ENCODE data around the gene DBNL. TPM values are rescaled to one million over a fixed set of nuclear protein-coding genes. Genes with fewer than 3 reads are reported as not detected.

Gene DBNL
- total and polyA plus RNA-seq, 8 donors, result 22.1 to 53.7 (median 34.7) TPM

DNA sequence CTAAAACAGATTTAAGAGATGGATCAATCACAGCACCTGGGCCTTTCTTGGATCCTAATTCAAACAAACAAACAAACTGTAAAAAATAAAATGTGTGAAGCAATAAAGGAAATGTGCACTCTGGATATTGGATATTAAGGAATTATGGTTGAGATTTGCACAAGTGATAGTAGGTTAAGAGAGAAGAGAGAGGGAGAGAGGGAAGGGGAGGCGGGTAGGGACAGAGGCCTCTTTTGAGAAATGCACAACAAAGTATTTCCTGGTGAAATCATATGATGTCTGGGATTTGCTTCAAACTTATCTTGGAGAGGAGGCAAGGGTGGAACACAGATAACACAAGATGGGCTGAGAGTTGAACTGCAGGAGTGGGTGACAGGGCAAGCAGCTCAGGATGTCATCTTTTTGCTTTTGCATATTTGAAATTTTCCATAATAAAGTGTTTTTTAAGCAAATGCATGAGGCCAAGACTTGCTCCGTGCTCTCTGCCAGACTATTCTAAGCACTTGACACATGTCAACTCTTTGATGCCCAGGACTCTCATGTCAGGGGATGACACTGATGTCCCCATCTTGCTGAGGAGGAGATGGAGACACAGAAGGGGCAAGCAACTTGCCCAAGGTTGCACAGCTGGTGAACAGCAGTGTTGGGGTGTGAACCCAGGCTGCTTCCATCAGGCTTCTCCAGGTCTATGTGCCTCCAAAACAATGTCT lies 50.5 kb downstream of the DBNL start:
- Histone ChIP-seq H3K27me3 (no peaks in the 10 kb centered on the region), H3K27ac (no peak overlapping the region), H3K4me3 (no peak overlapping the region), H3K9me3 (no peaks in the 10 kb centered on the region), H3K36me3 (no peaks in the 10 kb centered on the region), H3K4me1 (no peaks in the 10 kb centered on the region)
- 71 to 72% methylated on average over 2 of the region's 2 CpGs for WGBS, 2 donors
- ATAC-seq, result peak in 2 of 4 donors; percentile 29 to 34
- intact Hi-C loops (cut with DNase I), result no loop called here
- TF ChIP-seq, protein P1, sequence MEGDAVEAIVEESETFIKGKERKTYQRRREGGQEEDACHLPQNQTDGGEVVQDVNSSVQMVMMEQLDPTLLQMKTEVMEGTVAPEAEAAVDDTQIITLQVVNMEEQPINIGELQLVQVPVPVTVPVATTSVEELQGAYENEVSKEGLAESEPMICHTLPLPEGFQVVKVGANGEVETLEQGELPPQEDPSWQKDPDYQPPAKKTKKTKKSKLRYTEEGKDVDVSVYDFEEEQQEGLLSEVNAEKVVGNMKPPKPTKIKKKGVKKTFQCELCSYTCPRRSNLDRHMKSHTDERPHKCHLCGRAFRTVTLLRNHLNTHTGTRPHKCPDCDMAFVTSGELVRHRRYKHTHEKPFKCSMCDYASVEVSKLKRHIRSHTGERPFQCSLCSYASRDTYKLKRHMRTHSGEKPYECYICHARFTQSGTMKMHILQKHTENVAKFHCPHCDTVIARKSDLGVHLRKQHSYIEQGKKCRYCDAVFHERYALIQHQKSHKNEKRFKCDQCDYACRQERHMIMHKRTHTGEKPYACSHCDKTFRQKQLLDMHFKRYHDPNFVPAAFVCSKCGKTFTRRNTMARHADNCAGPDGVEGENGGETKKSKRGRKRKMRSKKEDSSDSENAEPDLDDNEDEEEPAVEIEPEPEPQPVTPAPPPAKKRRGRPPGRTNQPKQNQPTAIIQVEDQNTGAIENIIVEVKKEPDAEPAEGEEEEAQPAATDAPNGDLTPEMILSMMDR (IDR thresholded peaks at IDR 0.05), result no peak
- DNase-seq, result no peak
- FAIRE-seq, result no peak

- H3K27me3 ChIP-seq, result no peaks in the 10 kb centered on the region
- no peaks in the 10 kb centered on the region for H3K9me3 ChIP-seq
- DNase-seq, result no peak
- no peak for ATAC-seq
- TF ChIP-seq, protein P1 (IDR thresholded peaks at IDR 0.05), result no peak
- intact Hi-C loops (cut with DNase I), result no loop called here
- H3K36me3 ChIP-seq, result no peaks in the 10 kb centered on the region
- no peak for FAIRE-seq
- no peaks in the 10 kb centered on the region for H3K4me1 ChIP-seq
- no peak overlapping the region for H3K27ac ChIP-seq
- H3K4me3 ChIP-seq, result no peak overlapping the region
- 81 to 100% methylated on average over 3 of the region's 3 CpGs for WGBS, 2 donors
Observed at GRCh38 chr7:44095781-44096180, 51.3 kb downstream of the DBNL start.

DNA sequence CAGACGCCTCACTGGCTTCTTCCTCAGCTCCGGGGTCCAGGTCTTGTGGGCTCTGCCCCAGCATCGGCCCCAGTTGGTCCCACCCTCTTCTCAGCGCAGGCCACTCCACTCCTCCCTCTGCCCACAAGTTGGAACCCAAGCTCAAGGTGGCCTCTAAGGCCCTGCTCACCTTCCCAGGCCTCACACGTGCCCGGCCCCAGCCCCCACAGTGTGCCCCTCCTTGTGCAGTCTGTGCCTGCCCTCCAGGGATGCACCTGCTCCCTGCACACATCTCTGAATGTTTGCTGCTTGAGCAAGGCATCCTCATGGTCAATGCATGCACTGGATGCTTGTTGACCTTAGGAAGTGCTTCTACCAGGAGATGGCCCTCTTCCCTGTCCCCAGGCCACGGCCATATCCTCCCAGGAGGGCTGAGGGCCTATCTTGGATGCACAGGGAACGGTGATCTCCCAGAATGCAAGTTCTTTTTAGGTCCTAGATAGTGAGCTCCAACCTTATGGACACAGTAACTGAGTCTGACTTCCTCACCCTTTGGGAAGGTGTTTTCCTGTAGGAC lies 51.9 kb downstream of the DBNL start:
- Histone ChIP-seq H3K9me3 (no peaks in the 10 kb centered on the region), H3K27me3 (no peaks in the 10 kb centered on the region), H3K27ac (no peak overlapping the region), H3K4me3 (no peak overlapping the region), H3K4me1 (no peaks in the 10 kb centered on the region), H3K36me3 (no peaks in the 10 kb centered on the region)
- intact Hi-C loops (cut with DNase I), result no loop called here
- DNase-seq, result no peak
- TF ChIP-seq, protein P1 (IDR thresholded peaks at IDR 0.05), result no peak
- WGBS, 2 donors, result 68 to 69% methylated on average over 8 of the region's 8 CpGs
- no peak for FAIRE-seq
- ATAC-seq, result no peak

- TF ChIP-seq, protein P1 (IDR thresholded peaks at IDR 0.05), result no peak
- no peaks in the 10 kb centered on the region for H3K27me3 ChIP-seq
- no peak overlapping the region for H3K4me3 ChIP-seq
- no peaks in the 10 kb centered on the region for H3K4me1 ChIP-seq
- 77 to 80% methylated on average over 9 of the region's 9 CpGs for WGBS, 2 donors
- DNase-seq (no peak), FAIRE-seq (no peak), ATAC-seq (no peak)
- no peak overlapping the region for H3K27ac ChIP-seq
- H3K9me3 ChIP-seq, result no peaks in the 10 kb centered on the region
- intact Hi-C loops (cut with DNase I), result no loop called here
- no peaks in the 10 kb centered on the region for H3K36me3 ChIP-seq
Observed at GRCh38 chr7:44097064-44097932, 52.8 kb downstream of the DBNL start.

Data from pancreas (tissue), 10 donors.